Calu3 (cell line): ENCODE data around the gene GRM7. TPM values are rescaled to one million over a fixed set of nuclear protein-coding genes. Genes with fewer than 3 reads are reported as not detected.

Experiments
- BruUV-seq: library from RNA; stranded (reverse); fragments of 400-500 nt; replicated peaks from 2 replicates; lab custom pipeline; 2021; lab: Mats Ljungman, UMichigan
- CTCF ChIA-PET: fragments of 300-600 bp; sonication (Branson Sonifier 250); formaldehyde crosslinking; loops from one replicate; lab custom pipeline; 2022; ENCODE audit warnings: antibody characterized with exemption; lab: Charles Lee
- DNase-seq: peaks from one replicate; pipeline ENCODE4 v3.0.0; 2022
- H3K27ac Mint-ChIP-seq: one replicate; pipeline ENCODE4 v1.8.0; 2022; ENCODE audit warnings: mixed read lengths; ENCODE audit not compliant: unreplicated experiment
- H3K27me3 Mint-ChIP-seq: one replicate; pipeline ENCODE4 v1.8.0; 2022; ENCODE audit warnings: mixed read lengths; ENCODE audit not compliant: unreplicated experiment
- H3K36me3 Mint-ChIP-seq: one replicate; pipeline ENCODE4 v1.8.0; 2022; ENCODE audit warnings: mild to moderate bottlenecking, moderate library complexity, mixed read lengths; ENCODE audit not compliant: insufficient read depth, unreplicated experiment
- H3K4me1 Mint-ChIP-seq: one replicate; pipeline ENCODE4 v1.8.0; 2022; ENCODE audit warnings: mild to moderate bottlenecking, low read depth, mixed read lengths; ENCODE audit not compliant: unreplicated experiment
- H3K4me3 Mint-ChIP-seq: one replicate; pipeline ENCODE4 v1.8.0; 2022; ENCODE audit warnings: mild to moderate bottlenecking, low read depth, moderate library complexity, mixed read lengths; ENCODE audit not compliant: unreplicated experiment
- H3K9me3 Mint-ChIP-seq: one replicate; pipeline ENCODE4 v1.8.0; 2022; ENCODE audit warnings: low read depth, mixed read lengths; ENCODE audit not compliant: unreplicated experiment
- CTCF ChIP-seq: fragments of 200-600 bp; IDR thresholded peaks from one replicate; pipeline ENCODE4 v1.8.0; 2022; ENCODE audit warnings: antibody characterized with exemption; ENCODE audit not compliant: unreplicated experiment
- intact Hi-C: fragments of 100-400 bp; cut with micrococcal nuclease; formaldehyde crosslinking; loops from one replicate; pipeline ENCODE4 v1.10.0; 2022; ENCODE audit not compliant: unreplicated experiment
- total RNA-seq: library from RNA; stranded (reverse); gene quantifications from 2 replicates; pipeline ENCODE4 v1.2.3, GENCODE V29; 2022

GRM7 gene
- total RNA-seq, 1 experiment from 2014 or later, result not detected

GRCh38 chr3:7737263-7737662 lies 876.3 kb downstream of the GRM7 start:
- no peak for TF ChIP-seq CTCF
- H3K9me3 Mint-ChIP-seq, result peaks cover under 1% of the 10 kb centered on the region
- DNase-seq, result no peak
- H3K27ac Mint-ChIP-seq, result no peak overlapping the region
- no peak overlapping the region for H3K4me3 Mint-ChIP-seq
- intact Hi-C loops, result no loop called here
- H3K27me3 Mint-ChIP-seq, result no peaks in the 10 kb centered on the region
- CTCF ChIA-PET, result no interaction called here
- no TSS peak for BruUV-seq
- H3K4me1 Mint-ChIP-seq, result no peaks in the 10 kb centered on the region
- no peaks in the 10 kb centered on the region for H3K36me3 Mint-ChIP-seq

GRCh38 chr3:7739754-7740153 lies 878.8 kb downstream of the GRM7 start:
- Mint-ChIP-seq H3K36me3 (no peaks in the 10 kb centered on the region), H3K27me3 (no peaks in the 10 kb centered on the region), H3K9me3 (no peaks in the 10 kb centered on the region), H3K4me3 (no peak overlapping the region), H3K27ac (no peak overlapping the region), H3K4me1 (no peaks in the 10 kb centered on the region)
- CTCF ChIA-PET, result interaction anchor here (0.6 kb wide), 1 partner anchor 14 kb away, joined by 3 read pairs; no protein-coding TSS in a partner anchor
- intact Hi-C loops, result no loop called here
- no TSS peak for BruUV-seq
- TF ChIP-seq CTCF, result no peak
- no peak for DNase-seq

- Mint-ChIP-seq H3K9me3 (no peaks in the 10 kb centered on the region), H3K27me3 (no peaks in the 10 kb centered on the region), H3K27ac (no peak overlapping the region), H3K36me3 (no peaks in the 10 kb centered on the region), H3K4me3 (no peak overlapping the region), H3K4me1 (no peaks in the 10 kb centered on the region)
- no TSS peak for BruUV-seq
- TF ChIP-seq CTCF, result no peak
- no peak for DNase-seq
- CTCF ChIA-PET, result no interaction called here
- intact Hi-C loops, result no loop called here
These were observed 879.5 kb downstream of the GRM7 start for GRCh38 chr3:7740458-7740857.

GRCh38 chr3:7744850-7745249 lies 883.9 kb downstream of the GRM7 start:
- Mint-ChIP-seq H3K27me3 (no peaks in the 10 kb centered on the region), H3K4me1 (no peaks in the 10 kb centered on the region), H3K36me3 (no peaks in the 10 kb centered on the region), H3K9me3 (no peaks in the 10 kb centered on the region), H3K4me3 (no peak overlapping the region), H3K27ac (no peak overlapping the region)
- no peak for DNase-seq
- intact Hi-C loops, result no loop called here
- no TSS peak for BruUV-seq
- no peak for TF ChIP-seq CTCF
- CTCF ChIA-PET, result no interaction called here
